Fibroblast of the aortic adventitia (primary cell): Measurements from ENCODE around the gene PLAAT2. TPM values are rescaled to one million over a fixed set of nuclear protein-coding genes. Genes with fewer than 3 reads are reported as not detected.

ENCODE experiments used
- DNase-seq: peaks from one replicate; pipeline ENCODE4 v3.0.0-alpha.2; 2010; ENCODE audit warnings: low read depth
- H3K4me3 ChIP-seq: 2 replicates; pipeline ENCODE4 v1.5.1; 2011; ENCODE audit warnings: low read depth, mild to moderate bottlenecking, control low read depth, low read length, moderate library complexity
- CTCF ChIP-seq: IDR thresholded peaks from 2 replicates; pipeline ENCODE4 v1.5.1; 2011; ENCODE audit warnings: mild to moderate bottlenecking, low read length, control low read depth, inconsistent platforms; ENCODE audit not compliant: insufficient read depth
- total RNA-seq: library from RNA; depleted of rRNA; stranded (reverse); fragments of >200 nt; gene quantifications from 2 replicates; pipeline ENCODE4 v1.2.3, GENCODE V29; 2012; ENCODE audit warnings: low replicate concordance

PLAAT2 gene
- total RNA-seq, 1 donor, result not detected

DNA sequence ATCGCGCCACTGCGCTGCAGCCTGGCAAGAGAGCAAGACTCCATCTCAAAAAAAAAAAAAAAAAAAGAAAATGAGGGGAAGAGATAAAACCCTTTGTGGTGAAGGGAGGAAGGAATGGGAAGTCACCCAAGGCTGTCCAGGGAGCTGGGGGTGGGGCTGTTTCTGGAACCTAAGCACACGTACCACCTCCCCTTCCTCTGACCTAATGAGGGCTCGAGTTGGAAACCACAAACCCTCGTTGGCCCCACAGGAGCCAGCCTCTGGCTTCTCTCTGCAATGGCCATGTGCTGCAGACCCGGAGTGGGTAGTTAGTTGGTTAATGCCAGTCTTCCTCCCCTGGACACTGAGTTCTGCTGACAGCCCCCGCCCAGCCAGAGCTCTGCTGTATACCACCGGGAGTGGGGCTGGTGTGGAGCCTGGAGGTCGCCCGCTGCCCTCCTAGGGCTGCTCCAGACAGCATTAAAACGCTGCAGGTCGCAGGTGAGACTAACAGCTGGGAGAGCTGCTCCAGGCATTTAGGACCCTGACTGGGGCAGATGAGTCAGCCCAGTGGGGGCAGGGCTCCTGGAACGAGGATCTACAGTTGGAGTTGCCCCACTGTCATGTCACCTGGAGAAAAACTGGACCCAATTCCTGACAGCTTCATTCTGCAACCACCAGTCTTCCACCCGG lies 57.2 kb downstream of the PLAAT2 start, which contains the start of gene LGALS12:
TSS of gene LGALS12 (plus strand) at position 228 of the 672 bp plus-strand sequence. CDS start at position 603, 375 bp downstream.
- DNase-seq, result peak; percentile 45
- TF ChIP-seq CTCF, result no peak
- no peak within 1 kb of the TSS for H3K4me3 ChIP-seq

- DNase-seq, result peak; percentile 31
Observed at GRCh38 chr11:63504933-63505586, 58.1 kb downstream of the PLAAT2 start.

DNA sequence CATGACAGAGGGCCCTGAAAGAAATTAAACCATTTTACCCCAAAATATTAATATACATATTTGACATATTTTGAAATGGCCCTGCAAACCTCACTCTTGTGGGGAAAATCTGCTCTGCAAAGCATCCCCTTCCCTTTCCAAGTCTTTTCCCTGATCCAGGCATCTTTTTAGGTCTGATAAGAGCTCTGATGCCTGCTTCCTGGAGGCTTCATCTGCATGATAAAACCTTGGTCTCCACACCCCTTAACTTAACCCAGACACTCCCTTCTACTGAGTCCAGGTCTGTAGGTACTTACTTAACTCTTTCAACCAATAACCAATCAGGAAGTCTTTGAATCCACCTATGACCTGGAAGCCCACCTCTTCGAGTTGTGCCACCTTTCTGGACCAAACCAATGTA lies 59.1 kb downstream of the PLAAT2 start:
- TF ChIP-seq CTCF, result no peak
- DNase-seq, result no peak
- no peak overlapping the region for H3K4me3 ChIP-seq

More at GRCh38 chr11:63504933-63505586, 58.1 kb downstream of the PLAAT2 start:
- no peak for TF ChIP-seq CTCF
- no peak overlapping the region for H3K4me3 ChIP-seq

DNA sequence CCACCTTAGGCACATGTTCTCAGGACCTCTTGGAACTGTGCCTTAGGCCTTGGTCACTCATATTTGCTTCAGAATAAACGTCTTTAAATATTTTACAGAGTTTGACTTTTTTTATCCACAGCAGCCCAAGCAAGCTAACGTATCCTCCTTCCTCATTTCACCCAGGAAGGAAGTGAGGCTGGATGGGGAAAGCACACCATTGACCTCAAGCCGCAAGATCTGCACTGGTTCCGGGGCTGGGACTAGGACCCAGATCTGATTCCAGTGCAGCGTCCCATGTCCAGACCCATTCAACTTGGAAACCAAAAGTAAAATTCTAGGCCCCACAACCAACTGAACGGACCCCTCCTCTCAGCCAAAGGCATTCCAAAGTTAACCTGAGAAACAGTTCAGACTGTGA lies 59.7 kb downstream of the PLAAT2 start:
- no peak for DNase-seq
- no peak overlapping the region for H3K4me3 ChIP-seq
- TF ChIP-seq CTCF, result no peak

Other genes with a start within 250 kb of the PLAAT2 start
- gene SLC22A9, start 193.6 kb downstream of the PLAAT2 start, total RNA-seq, result not detected in 2 replicates
- gene PLAAT5, start 72.2 kb downstream of the PLAAT2 start, total RNA-seq, result 0.18 and 5.3 TPM in 2 replicates
- 1.3 TPM in 1 of 2 replicates, not detected in the other for gene LGALS12, start 57.3 kb downstream of the PLAAT2 start, total RNA-seq
- gene PLAAT4, start 26.6 kb downstream of the PLAAT2 start, total RNA-seq, result 16.6 and 233 TPM in 2 replicates
- gene PLAAT3, start 51.1 kb upstream of the PLAAT2 start, total RNA-seq, result 9.0 and 71.9 TPM in 2 replicates
- 298 and 320 TPM in 2 replicates for gene ATL3, start 108.0 kb upstream of the PLAAT2 start, total RNA-seq
- gene RTN3, start 118.1 kb upstream of the PLAAT2 start, total RNA-seq, result 151 and 168 TPM in 2 replicates
- gene ZFTA, start 205.4 kb upstream of the PLAAT2 start, total RNA-seq, result 13.2 and 62.7 TPM in 2 replicates